Measurements from ENCODE around the gene TET2.

Gene TET2

DNA sequence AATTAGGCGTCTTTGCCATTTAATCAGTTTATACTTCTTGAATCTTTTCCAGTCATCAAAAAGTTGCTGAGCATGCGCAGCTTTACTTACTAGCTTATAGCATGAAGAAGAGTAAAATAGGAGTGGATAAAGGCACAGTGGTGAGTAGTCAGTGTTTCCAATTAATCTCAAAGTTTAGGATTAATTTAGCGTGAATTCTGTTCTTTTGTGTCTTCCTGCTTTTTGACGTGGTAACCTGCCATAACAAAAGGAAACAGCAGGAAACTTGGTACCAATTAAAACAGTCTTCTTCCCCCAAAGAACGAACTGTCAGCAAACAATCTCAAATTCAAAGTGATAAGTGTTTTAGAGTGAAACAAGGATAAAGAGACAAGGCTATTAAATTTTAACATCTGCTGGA, 61.9 kb downstream of the TET2 start:
- no peak for FAIRE-seq
- TF ChIP-seq POLR2A (IDR thresholded peaks at IDR 0.05; ENCODE audit: low read depth, low read length): no peak
- no peak for DNase-seq (ENCODE audit: insufficient read length, low spot score)

DNA sequence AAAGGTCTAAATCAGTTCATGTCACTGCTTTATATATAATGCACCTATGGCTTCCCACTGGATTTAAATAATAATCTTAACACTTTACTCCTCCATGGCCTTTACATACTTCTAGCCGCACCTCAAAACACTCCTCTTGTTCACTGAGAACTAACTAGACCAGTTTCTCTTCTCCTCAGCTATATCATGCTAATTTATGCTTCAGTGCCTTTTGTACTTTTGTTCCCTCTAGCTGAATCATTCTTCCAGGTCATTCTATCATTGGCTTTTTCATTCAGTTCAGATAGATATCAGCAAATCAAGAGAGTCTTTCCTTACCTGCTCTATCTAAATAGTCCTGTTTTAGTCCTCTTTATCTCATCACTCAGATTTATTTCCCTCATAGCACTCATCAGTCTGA, 64.2 kb downstream of the TET2 start:
- DNase-seq (ENCODE audit: insufficient read length, low spot score) (no peak), FAIRE-seq (no peak)
- no peak for TF ChIP-seq POLR2A (IDR thresholded peaks at IDR 0.05; ENCODE audit: low read depth, low read length)

DNA sequence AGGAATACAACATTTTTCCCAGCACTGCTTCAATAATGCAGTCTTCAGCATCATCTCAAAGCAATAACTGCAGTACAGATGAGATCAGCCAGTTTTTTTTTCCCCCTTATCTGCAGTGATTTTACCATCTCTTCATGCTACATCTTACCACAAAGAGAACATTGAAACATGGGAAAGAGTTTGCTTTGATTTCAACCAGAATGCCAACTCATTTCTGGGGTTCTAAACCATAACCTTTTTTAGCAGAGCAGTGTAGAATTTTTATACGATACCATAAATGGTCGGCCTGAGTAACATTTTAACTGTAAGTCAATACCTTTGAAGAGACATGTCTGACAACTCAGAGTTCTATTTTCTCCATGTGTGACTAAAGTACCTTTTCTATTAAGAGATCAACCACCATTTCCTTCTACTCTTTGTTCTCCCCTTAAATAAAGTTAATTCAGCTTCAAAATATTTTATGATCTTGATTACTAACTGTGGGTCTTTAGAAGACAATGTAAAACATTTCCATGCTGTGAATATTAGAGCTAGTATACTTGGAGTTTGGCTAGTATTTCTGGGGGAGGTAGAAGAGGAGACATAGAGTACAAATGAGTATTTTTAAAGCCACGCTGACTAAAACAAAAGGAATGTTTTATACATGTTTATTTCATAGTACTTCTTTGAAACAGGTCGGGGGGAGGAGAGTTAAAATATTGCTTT, 69.1 kb downstream of the TET2 start:
- TF ChIP-seq POLR2A (IDR thresholded peaks at IDR 0.05; ENCODE audit: low read depth, low read length): no peak
- no peak for DNase-seq (ENCODE audit: insufficient read length, low spot score)
- FAIRE-seq: no peak

DNA sequence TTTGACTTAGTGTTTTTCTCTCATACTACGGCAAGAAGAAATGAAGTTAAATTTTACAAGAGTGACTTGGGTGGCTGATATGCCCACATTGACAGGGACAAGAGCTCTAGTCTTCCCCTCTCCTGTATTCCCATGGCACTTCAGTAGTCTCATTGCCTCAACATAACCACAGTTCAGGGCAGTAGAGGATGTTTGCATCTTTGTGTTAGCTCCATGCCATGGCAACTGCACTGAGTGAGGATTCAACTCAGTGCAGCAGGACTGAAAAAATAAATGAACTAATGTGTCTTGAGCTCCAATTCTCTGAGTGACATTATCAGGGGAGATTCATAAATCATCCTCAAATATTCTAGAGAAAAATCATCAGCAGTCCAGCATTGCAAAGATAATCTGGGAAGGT, 78.8 kb downstream of the TET2 start:
- TF ChIP-seq POLR2A (IDR thresholded peaks at IDR 0.05; ENCODE audit: low read depth, low read length): no peak
- no peak for DNase-seq (ENCODE audit: insufficient read length, low spot score)
- no peak for FAIRE-seq

DNA sequence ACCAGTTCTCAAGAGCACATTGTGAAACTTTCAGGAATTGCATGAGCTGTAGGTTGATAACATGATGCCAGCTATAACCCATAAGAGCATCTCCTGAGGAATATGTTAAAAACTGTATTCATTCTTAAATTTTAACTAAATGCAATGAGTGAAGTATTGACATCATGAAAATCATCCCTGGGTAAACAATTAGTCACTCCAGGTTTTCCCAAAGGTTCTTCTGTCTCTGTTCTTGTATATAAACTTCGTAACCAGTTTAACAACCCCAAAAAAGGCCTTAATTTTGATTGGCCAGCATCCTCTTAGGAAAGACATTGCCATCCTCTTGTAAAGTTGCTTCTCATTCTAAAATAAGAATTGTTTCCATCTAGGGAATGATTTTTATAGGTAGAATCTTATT, 80.4 kb downstream of the TET2 start:
- FAIRE-seq: no peak
- TF ChIP-seq POLR2A (IDR thresholded peaks at IDR 0.05; ENCODE audit: low read depth, low read length): no peak
- DNase-seq (ENCODE audit: insufficient read length, low spot score): no peak

DNA sequence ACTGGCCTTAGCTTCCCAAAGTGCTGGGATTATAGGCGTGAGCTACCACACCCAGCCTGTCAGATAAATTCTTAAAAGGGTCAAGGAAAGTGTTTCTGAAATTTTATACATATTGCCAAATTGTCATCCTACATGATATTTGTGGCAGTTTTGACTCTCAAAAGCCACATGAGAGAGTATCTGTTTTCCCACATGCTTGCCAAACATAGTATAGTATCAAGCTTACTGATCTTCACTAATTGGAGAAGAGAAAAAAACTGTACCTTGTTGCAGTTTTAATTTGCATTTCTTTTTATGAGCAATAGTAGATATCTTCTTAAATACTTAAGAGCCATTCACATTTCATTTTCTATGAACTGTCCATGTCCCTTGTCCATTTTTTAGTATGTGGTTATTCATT, 83.6 kb downstream of the TET2 start:
- FAIRE-seq (no peak), DNase-seq (ENCODE audit: insufficient read length, low spot score) (no peak)
- TF ChIP-seq POLR2A (IDR thresholded peaks at IDR 0.05; ENCODE audit: low read depth, low read length): no peak

DNA sequence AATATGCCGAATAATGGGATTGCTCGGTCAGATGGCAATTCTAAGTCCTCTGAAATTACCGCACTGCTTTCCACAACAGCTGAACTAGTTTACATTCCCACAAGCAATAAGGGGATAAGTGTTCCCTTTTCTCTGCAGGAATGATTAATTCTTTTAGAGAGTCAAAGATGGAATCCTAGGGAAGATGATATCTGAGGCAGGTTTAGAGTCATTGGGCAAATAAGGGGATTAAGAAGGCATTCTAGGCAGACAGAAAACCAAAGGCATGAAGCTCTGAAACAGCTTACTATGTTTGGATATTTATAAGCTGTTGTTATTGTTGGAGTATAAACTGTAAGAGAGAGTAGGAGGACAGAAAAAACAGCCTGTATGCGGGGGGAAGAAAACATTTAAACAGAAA, 85.7 kb downstream of the TET2 start:
- TF ChIP-seq POLR2A (IDR thresholded peaks at IDR 0.05; ENCODE audit: low read depth, low read length): no peak
- DNase-seq (ENCODE audit: insufficient read length, low spot score): no peak
- FAIRE-seq: no peak

DNA sequence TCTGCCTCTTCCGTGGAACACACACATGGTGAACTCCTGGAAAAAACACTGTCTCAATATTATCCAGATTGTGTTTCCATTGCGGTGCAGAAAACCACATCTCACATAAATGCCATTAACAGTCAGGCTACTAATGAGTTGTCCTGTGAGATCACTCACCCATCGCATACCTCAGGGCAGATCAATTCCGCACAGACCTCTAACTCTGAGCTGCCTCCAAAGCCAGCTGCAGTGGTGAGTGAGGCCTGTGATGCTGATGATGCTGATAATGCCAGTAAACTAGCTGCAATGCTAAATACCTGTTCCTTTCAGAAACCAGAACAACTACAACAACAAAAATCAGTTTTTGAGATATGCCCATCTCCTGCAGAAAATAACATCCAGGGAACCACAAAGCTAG, 87.9 kb downstream of the TET2 start:
- no peak for TF ChIP-seq POLR2A (IDR thresholded peaks at IDR 0.05; ENCODE audit: low read depth, low read length)
- FAIRE-seq (no peak), DNase-seq (ENCODE audit: insufficient read length, low spot score) (no peak)

DNA sequence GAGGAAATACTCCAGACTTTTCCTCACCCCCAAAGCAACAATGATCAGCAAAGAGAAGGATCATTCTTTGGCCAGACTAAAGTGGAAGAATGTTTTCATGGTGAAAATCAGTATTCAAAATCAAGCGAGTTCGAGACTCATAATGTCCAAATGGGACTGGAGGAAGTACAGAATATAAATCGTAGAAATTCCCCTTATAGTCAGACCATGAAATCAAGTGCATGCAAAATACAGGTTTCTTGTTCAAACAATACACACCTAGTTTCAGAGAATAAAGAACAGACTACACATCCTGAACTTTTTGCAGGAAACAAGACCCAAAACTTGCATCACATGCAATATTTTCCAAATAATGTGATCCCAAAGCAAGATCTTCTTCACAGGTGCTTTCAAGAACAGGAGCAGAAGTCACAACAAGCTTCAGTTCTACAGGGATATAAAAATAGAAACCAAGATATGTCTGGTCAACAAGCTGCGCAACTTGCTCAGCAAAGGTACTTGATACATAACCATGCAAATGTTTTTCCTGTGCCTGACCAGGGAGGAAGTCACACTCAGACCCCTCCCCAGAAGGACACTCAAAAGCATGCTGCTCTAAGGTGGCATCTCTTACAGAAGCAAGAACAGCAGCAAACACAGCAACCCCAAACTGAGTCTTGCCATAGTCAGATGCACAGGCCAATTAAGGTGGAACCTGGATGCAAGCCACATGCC, 89.7 kb downstream of the TET2 start:
- no peak for TF ChIP-seq POLR2A (IDR thresholded peaks at IDR 0.05; ENCODE audit: low read depth, low read length)
- FAIRE-seq: no peak
- DNase-seq (ENCODE audit: insufficient read length, low spot score): no peak

DNA sequence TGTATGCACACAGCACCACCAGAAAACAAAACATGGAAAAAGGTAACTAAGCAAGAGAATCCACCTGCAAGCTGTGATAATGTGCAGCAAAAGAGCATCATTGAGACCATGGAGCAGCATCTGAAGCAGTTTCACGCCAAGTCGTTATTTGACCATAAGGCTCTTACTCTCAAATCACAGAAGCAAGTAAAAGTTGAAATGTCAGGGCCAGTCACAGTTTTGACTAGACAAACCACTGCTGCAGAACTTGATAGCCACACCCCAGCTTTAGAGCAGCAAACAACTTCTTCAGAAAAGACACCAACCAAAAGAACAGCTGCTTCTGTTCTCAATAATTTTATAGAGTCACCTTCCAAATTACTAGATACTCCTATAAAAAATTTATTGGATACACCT, 90.2 kb downstream of the TET2 start:
- no peak for TF ChIP-seq POLR2A (IDR thresholded peaks at IDR 0.05; ENCODE audit: low read depth, low read length)
- DNase-seq (ENCODE audit: insufficient read length, low spot score): no peak
- no peak for FAIRE-seq

DNA sequence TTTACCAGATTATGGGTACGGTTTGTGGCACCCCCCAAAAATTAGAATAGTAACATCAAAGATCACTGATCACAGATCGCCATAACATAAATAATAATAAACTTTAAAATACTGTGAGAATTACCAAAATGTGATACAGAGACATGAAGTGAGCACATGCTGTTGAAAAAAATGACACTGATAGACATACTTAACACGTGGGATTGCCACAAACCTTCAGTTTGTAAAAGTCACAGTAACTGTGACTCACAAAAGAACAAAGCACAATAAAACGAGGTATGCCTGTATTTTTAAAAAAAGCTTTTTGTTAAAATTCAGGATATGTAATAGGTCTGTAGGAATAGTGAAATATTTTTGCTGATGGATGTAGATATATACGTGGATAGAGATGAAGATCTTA, 93.4 kb downstream of the TET2 start:
- DNase-seq (ENCODE audit: insufficient read length, low spot score): no peak
- TF ChIP-seq POLR2A (IDR thresholded peaks at IDR 0.05; ENCODE audit: low read depth, low read length): no peak
- FAIRE-seq: no peak

DNA sequence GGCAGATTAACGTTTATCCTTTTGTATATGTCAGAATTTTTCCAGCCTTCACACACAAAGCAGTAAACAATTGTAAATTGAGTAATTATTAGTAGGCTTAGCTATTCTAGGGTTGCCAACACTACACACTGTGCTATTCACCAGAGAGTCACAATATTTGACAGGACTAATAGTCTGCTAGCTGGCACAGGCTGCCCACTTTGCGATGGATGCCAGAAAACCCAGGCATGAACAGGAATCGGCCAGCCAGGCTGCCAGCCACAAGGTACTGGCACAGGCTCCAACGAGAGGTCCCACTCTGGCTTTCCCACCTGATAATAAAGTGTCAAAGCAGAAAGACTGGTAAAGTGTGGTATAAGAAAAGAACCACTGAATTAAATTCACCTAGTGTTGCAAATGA, 94.8 kb downstream of the TET2 start:
- FAIRE-seq (no peak), DNase-seq (ENCODE audit: insufficient read length, low spot score) (no peak)
- TF ChIP-seq POLR2A (IDR thresholded peaks at IDR 0.05; ENCODE audit: low read depth, low read length): no peak

DNA sequence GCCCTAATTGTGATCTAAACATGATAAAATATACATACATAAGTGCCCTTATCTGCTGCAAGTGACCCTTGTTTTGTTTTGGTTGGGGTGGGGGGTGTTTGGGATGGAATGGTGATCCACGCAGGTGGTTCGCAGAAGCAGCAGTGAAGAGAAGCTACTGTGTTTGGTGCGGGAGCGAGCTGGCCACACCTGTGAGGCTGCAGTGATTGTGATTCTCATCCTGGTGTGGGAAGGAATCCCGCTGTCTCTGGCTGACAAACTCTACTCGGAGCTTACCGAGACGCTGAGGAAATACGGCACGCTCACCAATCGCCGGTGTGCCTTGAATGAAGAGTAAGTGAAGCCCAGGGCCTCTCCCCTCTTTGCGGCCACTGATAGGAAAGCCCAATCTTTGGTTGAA, 96.8 kb downstream of the TET2 start:
- no peak for TF ChIP-seq POLR2A (IDR thresholded peaks at IDR 0.05; ENCODE audit: low read depth, low read length)
- DNase-seq (ENCODE audit: insufficient read length, low spot score): no peak
- FAIRE-seq: no peak

DNA sequence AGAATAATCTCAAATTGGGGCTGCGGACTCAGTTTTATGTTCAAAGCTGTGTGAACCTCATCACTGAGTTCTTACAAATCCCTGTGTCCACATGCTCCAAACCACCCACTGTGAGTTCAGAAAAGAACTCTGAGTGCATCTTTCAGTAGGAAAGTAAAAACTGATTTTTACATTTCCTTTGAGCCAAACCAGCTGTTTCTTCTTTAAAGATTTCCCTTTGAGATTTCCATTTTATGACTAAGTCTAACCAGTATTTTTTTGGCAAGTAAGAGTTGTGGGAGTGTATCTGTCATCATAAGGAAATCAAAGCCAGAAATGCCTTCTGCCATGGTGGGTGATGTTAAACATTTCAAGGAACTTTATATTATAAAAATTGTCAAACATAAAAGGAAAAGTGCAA, 100.0 kb downstream of the TET2 start:
- TF ChIP-seq POLR2A (IDR thresholded peaks at IDR 0.05; ENCODE audit: low read depth, low read length): no peak
- FAIRE-seq (no peak), DNase-seq (ENCODE audit: insufficient read length, low spot score) (no peak)

DNA sequence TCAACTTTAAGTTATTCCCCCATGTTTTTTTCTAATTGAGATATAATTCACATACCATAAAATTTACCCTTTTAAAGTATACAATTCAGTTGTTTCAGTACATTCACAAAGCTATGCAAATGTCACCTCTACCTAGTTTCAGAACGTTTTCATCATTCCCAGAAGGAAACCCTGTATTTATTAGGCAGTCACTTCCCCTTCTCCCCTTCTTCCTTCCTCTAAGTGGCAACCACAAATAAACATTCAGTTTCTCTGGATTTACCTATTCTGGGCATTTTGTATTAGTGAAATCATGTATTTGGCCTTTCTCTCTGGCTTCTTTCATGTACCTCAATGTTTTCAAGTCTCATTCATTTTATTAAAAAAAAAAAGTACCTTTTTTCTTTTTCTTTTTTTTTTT, 101.9 kb downstream of the TET2 start:
- DNase-seq (ENCODE audit: insufficient read length, low spot score) (no peak), FAIRE-seq (no peak)

More for the DNA sequence above, 101.9 kb downstream of the TET2 start:
- no peak for TF ChIP-seq POLR2A (IDR thresholded peaks at IDR 0.05; ENCODE audit: low read depth, low read length)
